ENCODE measurements around the gene AP1G2. TPM values are rescaled to one million over a fixed set of nuclear protein-coding genes. Genes with fewer than 3 reads are reported as not detected.

AP1G2 gene
- total RNA-seq, 2 donors from 2014 or later, result 193 to 370 TPM

DNA sequence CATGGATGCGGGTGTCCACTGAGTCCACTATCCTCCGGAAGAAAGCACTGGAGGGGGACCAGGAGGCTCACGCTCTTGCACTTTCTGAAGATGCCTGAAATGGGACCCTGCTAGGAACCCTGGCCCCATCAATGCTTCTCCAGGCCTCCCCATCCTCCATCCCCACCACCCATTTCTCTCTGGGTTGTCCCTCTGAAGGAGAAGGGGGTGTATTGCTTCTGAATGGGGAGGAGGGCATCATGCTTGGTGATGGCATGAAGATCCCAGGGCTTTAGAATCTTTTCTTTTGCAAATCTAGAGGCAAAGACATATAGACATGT is 11.7 kb upstream of the AP1G2 start:
- peaks cover 5 to 7% of the 10 kb centered on the region in 2 donors for H3K36me3 Mint-ChIP-seq
- DNase-seq (ENCODE audit: low spot score in 2 of 2) (peak in 1 of 2 donors; percentile 34), ATAC-seq (no peak)
- H3K27ac Mint-ChIP-seq, result no peak overlapping the region
- H3K9me3 Mint-ChIP-seq, result no peaks in the 10 kb centered on the region

- Mint-ChIP-seq H3K36me3 (peaks cover 5 to 7% of the 10 kb centered on the region in 2 donors), H3K9me3 (no peaks in the 10 kb centered on the region), H3K27ac (no peak within 1 kb of the TSS)
- no peak for ATAC-seq
- DNase-seq (ENCODE audit: low spot score in 2 of 2), result peak in 1 of 2 donors; percentile 30
Observed at GRCh38 chr14:23578560-23579310, 11.1 kb upstream of the AP1G2 start, which contains the start of gene JPH4. Gene JPH4 (minus strand): TSS chr14:23578790. CDS start chr14:23577453, 1,337 bp downstream.

DNA sequence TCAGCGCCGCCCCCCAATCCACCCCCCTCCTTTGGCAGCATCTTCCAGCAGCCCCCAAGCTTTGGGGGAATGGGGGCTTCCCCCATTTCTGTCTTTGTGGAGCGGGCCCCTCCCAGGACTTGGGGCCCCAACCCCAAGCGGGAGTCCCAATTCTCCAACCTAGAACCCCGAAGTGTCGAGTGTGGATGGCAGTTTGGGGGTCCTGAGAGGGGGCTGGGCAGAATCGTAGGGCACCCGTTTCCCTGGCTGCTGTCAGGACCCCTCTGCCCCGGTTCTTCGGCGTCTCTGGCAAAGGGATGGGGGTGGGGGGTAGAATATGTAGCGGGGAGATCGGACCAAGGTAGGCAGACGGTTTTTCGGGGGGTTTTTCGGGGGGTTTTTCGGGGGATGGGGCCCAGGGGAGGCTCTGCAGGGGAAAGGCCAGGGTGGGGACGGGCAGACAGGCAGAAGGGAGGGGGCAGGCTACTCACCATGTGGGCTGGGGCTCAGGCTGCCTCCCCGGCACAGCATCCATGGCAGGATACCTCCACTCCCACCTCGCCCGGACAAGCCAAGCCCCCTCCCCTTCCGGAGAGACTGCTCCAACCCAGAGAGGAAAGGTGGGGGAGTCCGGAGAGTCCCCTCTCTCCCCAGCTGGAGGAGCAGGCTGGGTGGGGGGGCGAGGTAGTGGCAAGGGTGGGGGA is 10.3 kb upstream of the AP1G2 start:
- ATAC-seq, result no peak
- Mint-ChIP-seq H3K36me3 (peaks cover 5 to 7% of the 10 kb centered on the region in 2 donors), H3K9me3 (no peaks in the 10 kb centered on the region), H3K27ac (no peak overlapping the region)
- no peak for DNase-seq (ENCODE audit: low spot score in 2 of 2)

DNA sequence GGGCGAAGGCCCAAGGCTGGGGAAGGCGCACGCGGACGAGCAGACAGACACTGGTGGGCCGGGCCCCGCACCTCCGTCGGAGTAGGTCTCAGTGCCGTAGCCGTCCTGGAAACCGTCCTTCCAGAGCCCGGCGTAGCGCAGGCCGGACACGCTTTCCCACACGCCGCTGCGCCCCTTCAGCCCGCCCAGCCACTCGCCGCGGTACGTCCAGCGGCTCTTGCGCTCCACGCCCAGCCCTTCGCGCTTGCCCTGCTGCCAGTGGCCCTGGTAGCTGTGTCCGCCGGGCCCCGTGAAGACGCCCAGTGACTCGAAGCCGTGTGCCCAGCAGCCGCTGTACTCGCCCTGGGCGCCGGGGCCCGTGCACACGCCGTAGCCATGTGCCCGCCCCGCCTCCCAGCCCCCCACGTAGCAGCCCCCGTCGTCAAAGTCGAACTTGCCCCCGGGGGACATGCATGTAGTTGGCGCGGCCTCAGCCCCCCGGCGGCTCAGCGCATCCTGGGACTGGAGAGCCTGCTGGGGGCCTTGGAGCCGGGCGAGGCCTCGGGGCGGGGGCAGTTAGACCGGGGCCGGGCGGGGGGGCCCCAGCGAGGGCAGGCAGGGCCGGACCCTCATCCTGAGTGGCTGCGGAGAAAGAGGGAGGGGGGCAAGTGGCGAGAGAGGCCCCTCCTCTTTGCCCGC is 9.6 kb upstream of the AP1G2 start:
- DNase-seq (ENCODE audit: low spot score in 2 of 2), result peak in 1 of 2 donors; percentile 53
- H3K27ac Mint-ChIP-seq, result no peak overlapping the region
- H3K36me3 Mint-ChIP-seq, result peaks cover 5 to 7% of the 10 kb centered on the region in 2 donors
- no peaks in the 10 kb centered on the region for H3K9me3 Mint-ChIP-seq
- peak in 1 of 2 donors; percentile 16 for ATAC-seq

DNA sequence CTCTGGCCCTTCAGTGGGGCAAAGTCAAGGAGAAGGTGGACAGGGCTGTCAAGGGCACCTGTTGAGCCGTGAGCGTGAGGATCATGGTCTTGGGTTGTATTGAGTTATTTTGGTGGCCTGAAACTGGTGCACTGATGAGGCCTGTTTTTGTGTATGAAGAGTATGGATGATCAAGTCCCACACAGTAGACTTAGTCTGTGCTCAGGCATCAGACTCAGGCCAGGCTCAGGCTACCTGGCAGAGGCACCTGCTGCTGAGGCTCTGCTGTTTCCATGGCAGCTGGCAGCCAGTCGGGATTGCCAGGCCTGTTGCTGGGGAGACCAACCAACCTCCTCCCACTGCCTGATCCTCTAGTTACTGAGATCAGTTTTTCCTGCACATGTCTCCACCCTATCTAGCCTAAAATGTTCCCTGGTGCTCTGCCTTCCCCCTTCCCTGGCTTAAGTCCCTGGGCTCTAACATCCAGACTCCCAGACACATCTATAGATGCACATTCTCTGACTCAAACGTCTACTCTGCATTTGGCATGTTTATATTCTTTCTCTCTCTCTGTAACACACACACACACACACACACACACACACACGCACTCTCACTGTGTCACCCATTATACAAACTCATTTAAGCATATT is 5.9 kb upstream of the AP1G2 start:
- no peak for DNase-seq (ENCODE audit: low spot score in 2 of 2)
- no peaks in the 10 kb centered on the region for H3K9me3 Mint-ChIP-seq
- H3K36me3 Mint-ChIP-seq, result peaks cover 5 to 7% of the 10 kb centered on the region in 2 donors
- H3K27ac Mint-ChIP-seq, result no peak overlapping the region
- ATAC-seq, result no peak

DNA sequence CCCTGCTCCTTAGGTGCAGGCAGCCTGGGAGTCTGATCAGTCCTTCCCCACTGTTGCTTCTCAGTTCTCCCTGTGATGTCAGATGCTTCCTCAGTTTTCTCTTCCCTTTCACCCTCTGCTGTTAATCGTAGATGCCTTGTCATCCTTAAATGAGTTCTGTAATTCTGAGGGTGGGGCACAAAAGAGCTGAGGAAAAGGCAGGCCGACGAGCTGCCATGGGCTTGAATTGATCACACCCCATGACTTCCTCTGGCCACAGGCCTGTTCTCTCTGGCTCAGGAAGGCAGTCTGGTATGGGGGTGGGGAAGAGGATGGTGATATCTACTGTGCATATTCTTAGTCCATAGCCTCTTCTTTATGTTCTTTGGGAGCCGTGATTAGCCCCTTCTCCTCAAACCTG is 5.2 kb upstream of the AP1G2 start:
- DNase-seq (ENCODE audit: low spot score in 2 of 2) (no peak), ATAC-seq (no peak)
- peaks cover 5 to 7% of the 10 kb centered on the region in 2 donors for H3K36me3 Mint-ChIP-seq
- H3K9me3 Mint-ChIP-seq, result no peaks in the 10 kb centered on the region
- H3K27ac Mint-ChIP-seq, result no peak overlapping the region

GRCh38 chr14:23572524-23572828 is 4.9 kb upstream of the AP1G2 start:
- H3K36me3 Mint-ChIP-seq, result peaks cover 5 to 10% of the 10 kb centered on the region in 2 donors
- no peak for ATAC-seq
- no peaks in the 10 kb centered on the region for H3K9me3 Mint-ChIP-seq
- DNase-seq (ENCODE audit: low spot score in 2 of 2), result no peak
- no peak overlapping the region for H3K27ac Mint-ChIP-seq

GRCh38 chr14:23571701-23572523 is 4.3 kb upstream of the AP1G2 start:
- no peak for ATAC-seq
- Mint-ChIP-seq H3K27ac (no peak overlapping the region), H3K9me3 (no peaks in the 10 kb centered on the region), H3K36me3 (peaks cover 5 to 15% of the 10 kb centered on the region in 2 donors)
- DNase-seq (ENCODE audit: low spot score in 2 of 2), result peak in 1 of 2 donors; percentile 37

DNA sequence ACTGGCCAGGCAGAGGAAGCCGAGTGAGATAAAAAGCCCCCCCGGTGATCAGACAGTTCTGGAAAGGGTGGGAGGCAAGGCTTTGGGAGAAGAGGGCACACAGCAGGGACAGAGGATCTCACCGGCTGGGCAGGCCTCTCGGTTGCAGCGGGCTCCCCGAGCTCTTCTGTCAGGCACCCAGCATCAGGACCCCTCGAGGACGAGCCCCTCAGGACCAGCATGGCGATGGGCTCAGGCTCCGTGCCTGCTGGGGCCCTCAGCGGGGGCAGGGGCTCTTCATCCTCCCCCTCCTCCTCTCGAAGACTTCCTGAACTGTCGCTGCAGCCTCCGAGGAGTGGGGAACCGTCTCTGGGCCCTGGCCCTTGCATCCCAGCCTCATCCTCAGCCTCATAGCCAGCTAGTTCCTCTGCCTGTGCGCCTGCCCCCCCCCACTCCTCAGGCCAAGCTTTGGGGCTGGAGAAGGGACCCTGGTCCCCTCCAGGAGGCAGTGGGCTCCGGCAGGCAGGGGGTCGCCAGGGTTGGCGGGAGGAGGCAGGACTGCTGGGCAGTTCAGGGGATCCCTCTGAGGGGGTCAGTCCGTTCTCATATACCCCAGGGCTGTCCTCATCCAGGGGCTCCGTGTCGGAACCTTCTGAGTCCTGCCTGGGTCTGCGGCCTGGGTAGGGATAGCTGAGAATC is 3.4 kb upstream of the AP1G2 start:
- Mint-ChIP-seq H3K9me3 (no peaks in the 10 kb centered on the region), H3K27ac (no peak overlapping the region), H3K36me3 (peaks cover 0 to 8% of the 10 kb centered on the region in 2 donors)
- ATAC-seq, result no peak
- DNase-seq (ENCODE audit: low spot score in 2 of 2), result peak in 1 of 2 donors; percentile 54

DNA sequence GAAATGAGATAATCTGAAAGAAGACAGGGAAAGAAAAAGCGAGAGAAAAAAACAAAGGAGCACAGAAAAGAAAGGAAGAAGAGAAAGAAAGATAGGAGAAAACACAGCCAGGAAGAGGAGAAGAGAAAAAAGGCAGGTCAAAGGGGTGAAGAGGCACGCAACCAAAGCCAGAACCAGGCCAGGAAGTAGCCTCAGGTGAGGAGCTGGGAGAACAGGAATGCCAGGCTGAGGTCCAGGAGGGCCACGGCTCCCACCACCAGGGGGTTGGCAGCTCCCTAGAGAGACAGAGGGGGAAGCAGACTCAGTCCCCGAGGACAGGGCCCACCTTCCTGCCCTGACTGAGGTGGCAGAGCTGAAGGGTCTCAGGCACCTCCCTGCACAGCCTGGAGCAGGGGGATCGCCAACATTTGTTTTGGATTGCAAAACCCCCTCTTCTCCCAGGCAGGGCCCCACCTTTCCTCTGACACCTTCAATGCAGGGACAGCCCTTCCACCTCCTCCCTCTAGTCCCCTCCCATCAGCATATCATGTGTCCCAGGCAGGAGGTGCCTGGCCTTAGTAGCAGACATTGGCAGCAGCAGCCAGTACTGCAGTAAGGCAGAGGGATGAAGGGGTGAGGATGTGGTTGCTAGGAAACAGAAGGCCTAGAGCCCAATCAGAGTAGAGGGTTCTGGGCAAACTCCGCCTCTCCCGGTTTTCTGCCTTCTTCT is 2.0 kb upstream of the AP1G2 start:
- Mint-ChIP-seq H3K27ac (peak overlapping the region; percentile 38 to 97), H3K36me3 (peaks cover 5 to 8% of the 10 kb centered on the region in 2 donors), H3K9me3 (no peaks in the 10 kb centered on the region)
- DNase-seq (ENCODE audit: low spot score in 2 of 2) (no peak), ATAC-seq (no peak)

DNA sequence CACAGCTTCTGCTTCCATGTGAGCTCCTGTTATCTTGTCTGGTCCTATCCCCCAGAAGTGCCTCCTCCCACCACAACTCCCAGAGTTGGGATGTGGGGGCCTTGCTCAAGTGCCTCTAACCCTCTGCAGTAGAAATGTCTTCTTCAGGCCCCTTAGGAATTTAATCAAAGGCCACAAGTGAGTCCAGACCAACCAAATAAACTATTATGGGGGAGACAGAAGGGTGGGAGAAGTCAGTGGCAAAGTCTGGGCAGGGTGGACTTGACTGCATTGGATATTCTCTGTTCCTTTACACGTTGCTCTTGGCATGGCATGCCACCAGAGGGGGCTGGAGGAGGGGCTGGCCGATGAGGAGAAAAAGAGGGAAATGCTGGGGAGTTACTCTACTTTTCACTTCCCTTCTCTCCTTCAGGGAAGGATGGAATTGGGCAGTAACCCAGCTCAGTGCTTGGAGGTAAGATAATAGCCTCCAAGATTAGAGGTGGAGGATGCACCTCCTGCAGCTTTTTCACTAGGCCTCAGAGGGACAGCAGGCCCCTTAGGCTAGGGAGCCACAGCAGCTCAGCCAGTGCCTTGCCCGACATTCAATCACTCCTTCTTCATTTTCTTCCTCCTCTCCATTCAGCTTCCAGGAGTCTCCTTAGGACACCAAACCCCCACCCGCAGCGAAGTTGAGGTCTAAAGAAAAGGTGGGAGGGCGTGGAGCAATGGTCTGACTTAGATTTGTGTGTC is 1.2 kb upstream of the AP1G2 start:
- DNase-seq (ENCODE audit: low spot score in 2 of 2), result no peak
- ATAC-seq, result no peak

DNA sequence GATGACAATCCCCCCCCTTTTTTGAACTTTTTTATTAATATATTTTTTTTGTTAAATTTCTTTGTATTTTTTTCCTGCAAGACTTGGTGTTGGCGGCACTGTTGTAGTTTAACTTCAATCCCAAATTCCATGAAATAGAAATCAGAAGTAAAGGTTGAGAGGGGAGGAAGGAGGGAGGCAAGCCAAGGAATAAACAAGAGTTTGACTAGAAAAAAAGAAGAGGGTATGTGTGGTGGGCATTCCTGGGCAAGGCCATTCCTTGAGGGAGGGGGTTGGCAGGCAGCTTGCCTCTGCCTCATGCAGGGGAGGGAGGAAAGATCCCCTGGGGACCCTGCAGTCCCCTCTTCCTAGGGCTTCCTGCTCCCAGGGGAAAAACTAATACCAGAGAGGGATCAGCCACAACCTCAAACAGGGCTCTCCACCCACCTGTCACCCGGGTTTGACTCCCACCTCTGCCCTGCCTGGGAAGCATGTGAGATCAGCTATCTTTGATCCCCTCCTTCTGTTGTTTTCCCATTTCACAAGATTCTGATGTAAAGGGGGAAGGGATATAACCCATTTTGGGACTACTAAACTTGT is 519 bp upstream of the AP1G2 start:
- ATAC-seq, result no peak
- Mint-ChIP-seq H3K9me3 (no peaks in the 10 kb centered on the region), H3K27ac (peak overlapping the region; percentile 97 to 99), H3K36me3 (peaks cover 6 to 8% of the 10 kb centered on the region in 2 donors)
- no peak for DNase-seq (ENCODE audit: low spot score in 2 of 2)

More for the DNA sequence above, 1.2 kb upstream of the AP1G2 start:
- H3K9me3 Mint-ChIP-seq, result no peaks in the 10 kb centered on the region
- peaks cover 6 to 8% of the 10 kb centered on the region in 2 donors for H3K36me3 Mint-ChIP-seq
- peak overlapping the region; percentile 97 to 99 for H3K27ac Mint-ChIP-seq

GRCh38 chr14:23566778-23567185 is 809 bp downstream of the AP1G2 start:
- no peak for ATAC-seq
- Mint-ChIP-seq H3K27ac (peak overlapping the region; percentile 97 to 99), H3K36me3 (peaks cover 6 to 8% of the 10 kb centered on the region in 2 donors), H3K9me3 (no peaks in the 10 kb centered on the region)
- DNase-seq (ENCODE audit: low spot score in 2 of 2), result no peak

DNA sequence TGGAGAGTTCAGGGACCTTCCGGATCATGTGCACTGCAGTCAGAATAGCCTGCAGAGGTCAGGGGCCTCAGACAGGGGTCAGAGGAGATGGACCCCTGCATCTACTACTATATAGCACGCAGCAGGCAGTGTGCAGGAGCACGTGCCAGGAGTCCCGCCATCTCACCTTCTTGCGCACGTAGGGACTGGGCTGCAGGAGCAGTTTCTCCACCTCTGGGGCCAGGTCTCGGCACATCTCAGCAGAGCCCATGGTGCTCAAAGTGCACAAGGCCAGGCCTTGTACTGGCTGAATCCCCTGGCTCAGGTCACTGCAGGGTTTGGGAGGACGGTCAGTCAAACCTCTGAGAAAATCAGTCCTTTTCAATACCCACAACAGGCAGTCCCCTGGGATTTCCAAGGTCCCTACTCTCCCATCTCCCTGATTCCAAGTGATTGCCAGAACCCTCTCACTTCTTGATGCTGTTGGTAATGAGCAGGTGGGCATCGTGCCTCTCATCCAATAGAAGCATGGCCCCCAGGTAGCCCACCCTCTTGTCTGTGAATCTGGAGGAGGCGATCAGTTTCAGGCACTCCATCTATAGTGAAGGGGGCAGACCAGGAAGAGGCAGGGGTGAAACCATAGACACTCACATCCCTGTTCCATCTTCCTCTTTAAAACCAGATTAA is 1.3 kb downstream of the AP1G2 start:
- Mint-ChIP-seq H3K27ac (peak overlapping the region; percentile 97 to 99), H3K9me3 (no peaks in the 10 kb centered on the region), H3K36me3 (peaks cover 6 to 8% of the 10 kb centered on the region in 2 donors)
- ATAC-seq, result no peak
- DNase-seq (ENCODE audit: low spot score in 2 of 2), result no peak

Measured in activated naive CD4-positive, alpha-beta T cell treated with anti-CD3 and anti-CD28 coated beads, Interleukin-2, amount 50 U/mL, for 72 hours (primary cell).